Stimulated activated CD4-positive, alpha-beta T cell treated with anti-CD3 and anti-CD28 coated beads, Interleukin-4, amount 100 ng/mL, for 4 hours (primary cell): ENCODE measurements around the gene GPC5.

ENCODE experiments used
- DNase-seq, 2 experiments: peaks; one replicate each; pipeline ENCODE4 v3.0.0-alpha.2; 2020

GPC5 gene

DNA sequence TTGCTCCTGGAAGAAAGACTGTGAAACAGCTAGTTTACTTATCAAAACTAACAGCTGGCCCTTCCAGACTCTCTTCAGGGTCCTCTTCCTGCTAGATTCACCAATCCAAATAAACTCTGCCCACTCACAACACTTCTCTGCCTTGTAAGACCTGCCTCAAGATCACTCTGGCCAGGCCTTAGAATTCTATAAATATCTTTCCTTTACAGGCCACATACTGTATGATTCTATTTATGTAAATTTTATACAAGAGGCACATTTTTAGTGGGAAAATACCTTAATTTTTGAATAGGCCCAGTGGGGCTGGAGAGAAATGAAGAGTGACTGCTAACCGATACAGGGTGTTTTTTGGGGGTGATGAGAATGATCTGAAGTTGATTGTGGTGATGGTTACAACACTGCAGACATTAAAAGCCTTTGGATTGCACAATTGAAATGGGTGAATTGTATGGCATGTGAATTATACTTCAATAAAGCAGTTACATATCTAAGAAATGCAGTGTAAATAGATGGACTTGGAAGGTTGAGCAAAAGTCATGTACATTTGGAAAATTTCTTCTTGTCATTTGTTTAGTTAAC is 141.8 kb downstream of the GPC5 start:
- DNase-seq: no peak

DNA sequence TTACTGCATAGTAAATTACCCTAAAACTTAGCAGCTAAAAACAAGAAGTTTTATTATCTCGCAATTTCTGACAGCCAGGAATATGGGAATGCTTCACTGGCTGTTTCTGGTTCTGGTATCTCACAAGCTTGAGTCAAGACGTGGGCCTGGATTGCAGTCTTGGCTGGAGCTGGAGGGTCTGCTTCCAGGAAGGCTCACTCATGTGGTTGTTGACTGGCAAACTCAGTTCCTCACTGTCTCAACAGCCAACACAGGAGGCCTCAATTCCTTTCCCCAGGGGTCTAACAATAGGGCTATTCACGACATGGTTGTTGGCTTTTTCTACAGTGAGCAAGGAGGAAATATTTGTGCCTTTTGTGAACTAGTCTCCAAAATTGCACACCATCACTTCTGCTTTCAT is 146.3 kb downstream of the GPC5 start:
- no peak for DNase-seq

DNA sequence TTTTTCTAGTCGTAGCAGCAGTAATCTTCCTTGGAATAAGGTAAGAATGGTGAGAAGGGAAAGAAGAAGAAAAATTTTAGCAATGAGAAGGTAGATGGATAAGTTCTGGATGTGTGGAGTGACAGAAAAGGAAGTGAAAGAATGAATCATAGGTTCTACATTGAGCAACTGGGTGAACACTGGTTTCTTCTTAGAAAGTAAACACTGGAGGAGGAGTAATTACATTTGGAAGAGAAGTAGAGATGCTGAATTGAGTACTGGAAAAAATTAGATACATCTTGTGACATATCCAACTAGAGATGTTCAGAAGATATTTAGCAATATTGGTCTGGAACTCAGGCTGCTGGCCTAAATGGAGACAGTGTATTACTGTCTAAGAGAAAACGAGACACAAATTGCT is 148.5 kb downstream of the GPC5 start:
- no peak for DNase-seq

DNA sequence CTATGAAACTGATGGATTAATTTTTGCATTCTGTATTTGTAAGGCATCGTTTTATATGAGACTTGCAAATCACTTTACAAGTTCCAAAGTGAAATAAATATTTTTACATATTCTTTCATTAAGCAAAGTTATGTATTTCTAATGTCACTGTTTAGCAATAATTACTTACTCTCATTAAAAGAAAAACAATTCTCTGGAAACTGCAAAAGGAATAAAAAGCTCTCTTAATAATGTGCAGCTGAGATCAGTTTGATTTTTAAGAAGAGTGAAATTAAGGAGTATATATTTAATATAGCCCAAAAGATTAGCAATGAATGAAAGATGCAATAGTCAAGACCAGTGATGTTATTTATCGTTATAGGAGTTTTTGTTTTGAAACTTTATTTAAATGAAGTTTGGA is 155.2 kb downstream of the GPC5 start:
- DNase-seq: no peak

DNA sequence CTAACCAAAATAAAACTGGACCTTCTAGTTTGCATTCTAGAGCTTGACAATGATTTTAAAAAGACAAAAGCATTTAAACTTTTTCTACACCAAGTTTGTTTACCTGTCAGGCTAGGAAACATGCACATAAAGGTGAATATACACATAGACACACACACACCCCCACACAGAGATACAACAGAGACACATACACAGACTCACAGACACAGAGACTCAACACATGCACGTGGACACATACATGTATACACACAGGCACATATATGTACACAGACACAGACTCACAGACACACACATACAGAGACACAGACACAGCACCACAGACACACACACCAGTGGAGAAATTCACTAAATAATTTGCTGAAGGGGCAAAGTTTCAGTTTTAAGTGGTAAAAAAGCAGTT is 155.7 kb downstream of the GPC5 start:
- no peak for DNase-seq

DNA sequence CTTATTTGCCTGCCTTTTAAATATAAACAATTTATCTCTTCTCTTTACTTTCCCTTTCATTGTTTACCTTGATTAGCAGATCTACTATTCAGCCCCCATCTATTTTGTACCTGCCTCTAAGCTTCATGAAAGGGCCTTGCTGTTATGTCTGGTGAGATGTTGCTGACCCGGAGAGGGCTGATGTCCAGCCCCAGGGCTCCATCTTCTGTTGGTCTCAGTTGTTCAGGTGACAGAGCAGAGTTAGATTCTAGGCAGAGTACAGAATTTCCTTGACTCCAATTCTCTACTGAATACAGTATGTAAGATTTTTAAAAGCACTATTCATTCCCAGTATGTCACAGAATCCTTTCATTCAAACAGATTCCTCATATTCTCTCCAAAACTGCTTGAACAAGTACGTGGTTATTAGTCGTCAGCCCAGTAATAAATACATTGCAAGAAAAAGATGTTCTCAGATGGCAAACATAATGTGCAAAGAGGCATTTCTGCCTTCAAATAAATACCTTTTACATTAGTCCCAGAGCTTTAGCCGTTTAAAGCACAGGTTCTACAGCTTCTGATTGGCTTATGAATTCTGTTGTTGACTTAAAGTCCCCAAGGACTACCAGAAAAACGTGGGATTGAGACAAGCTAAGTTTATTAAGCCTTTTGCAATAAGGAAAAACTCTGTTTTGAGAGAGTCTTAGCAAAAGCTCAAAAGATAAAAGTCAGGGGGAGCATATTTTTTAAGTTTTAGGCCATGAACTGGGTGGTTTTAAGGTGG is 159.1 kb downstream of the GPC5 start:
- no peak for DNase-seq

DNA sequence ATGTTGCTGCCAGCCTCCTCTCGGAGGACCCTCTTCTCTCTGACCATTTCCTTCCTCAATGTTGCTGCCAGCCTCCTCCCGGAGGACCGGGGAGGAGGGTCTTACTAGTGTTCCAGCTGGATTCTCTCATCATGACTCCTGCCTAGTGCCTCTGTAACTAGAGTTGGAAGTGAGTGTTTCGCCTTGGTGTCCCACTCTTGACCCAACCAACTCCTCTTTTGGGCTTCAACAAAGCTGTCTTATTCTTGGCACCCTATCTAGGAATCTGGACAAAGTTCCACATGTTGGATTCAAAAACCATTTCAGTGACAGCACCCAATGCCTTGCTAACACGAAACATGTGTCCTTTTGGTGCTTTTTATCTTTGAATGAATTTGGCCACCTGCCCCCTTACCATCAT is 165.4 kb downstream of the GPC5 start:
- DNase-seq: no peak

DNA sequence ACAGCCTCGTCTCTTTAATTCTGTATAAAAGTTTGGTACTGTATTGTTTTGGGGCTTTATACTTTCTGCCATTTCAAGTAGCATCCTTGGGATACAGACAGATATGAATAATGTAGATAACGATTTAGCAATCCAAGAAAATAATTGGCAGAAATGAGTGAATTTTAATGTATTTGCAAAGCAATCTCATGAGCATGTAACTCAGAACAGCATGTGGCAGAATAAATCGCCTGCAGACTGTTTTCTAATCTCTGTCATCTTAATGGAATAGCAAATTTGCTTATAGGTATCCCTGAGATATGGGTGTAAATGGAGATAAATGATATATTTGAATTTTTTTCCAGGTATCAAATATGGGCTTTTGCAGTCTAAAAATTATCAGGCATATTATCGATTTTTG is 166.0 kb downstream of the GPC5 start:
- DNase-seq: no peak

DNA sequence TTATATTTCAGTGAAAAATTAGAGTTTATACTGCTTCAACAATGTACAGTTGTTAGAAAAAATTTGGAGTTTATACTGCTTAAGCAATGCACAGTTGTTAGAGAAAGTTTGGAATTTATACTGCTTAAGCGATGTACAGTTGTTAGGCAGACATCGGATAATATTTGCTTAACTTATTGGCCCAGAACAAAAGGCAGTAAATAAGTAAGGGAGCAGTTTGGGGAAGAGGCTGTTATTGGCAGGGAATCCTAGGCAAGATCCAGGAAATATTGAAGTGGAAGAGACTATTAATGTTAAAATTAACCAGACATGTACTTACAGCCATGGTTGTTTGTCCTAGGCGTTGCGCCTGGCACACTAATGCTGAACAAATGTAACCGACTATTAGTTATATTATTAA is 166.9 kb downstream of the GPC5 start:
- no peak for DNase-seq

DNA sequence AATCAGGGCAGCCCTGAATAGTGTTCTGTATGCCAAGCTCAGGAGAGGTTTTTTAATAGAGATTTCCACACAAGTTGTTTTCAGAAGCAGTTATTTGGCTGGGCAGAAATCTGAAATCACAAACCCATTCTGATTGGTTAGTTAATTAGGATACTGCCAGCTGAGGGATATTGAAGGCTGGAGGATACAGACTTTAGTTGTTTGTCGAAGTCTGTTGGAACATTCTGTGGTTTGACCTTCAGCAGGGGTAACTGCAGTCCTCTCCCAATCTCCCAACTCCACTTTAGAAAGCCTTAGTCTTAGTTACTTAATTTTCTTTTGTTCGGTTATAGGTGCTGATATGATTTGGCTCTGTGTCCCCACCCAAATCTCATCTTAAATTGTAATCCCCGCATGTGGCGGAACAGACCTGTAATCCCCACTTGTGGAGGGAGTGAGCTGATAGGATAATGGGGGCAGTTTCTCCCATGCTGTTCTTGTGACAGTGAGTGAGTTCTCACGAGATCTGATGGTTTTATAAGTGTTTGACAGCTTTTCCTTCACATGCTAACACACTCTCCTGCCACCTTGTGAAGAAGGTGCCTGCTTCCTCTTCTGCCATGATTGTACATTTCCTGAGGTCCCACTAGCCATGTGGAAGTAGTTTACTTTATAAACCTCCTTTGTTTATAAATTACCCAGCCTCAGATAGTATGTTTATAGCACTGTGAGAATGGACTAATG is 169.2 kb downstream of the GPC5 start:
- no peak for DNase-seq

DNA sequence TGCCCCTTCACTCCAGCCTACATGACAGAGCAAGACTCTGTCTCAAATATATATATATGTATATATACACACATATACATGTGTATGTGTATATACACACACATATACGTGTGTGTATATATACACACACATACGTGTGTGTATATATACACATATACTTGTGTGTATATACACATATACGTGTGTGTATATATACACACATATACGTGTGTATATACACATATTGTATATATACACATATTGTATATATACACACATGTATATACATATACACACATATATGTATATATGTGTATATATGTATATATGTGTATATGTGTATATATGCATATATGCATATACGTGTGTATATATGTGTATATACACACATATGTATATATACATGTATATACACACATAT is 173.3 kb downstream of the GPC5 start:
- no peak for DNase-seq

DNA sequence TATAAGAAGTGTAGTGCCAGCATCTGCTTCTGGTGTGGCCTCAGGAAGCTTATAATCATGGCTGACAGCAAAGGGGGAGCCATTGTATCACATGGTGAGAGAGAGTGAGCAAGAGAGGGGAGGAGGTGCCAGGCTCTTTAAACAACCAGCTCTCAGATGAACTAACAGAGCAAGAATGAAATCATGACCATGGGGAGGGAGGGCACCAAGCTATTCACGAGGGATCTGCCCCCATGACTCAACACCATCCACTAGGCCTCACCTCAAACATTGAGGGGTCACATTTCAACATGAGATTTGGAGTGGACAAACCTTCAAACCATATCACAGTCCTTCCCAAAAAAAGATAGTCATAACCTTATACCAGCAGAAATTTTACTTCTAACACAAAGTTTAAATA is 174.0 kb downstream of the GPC5 start:
- no peak for DNase-seq

DNA sequence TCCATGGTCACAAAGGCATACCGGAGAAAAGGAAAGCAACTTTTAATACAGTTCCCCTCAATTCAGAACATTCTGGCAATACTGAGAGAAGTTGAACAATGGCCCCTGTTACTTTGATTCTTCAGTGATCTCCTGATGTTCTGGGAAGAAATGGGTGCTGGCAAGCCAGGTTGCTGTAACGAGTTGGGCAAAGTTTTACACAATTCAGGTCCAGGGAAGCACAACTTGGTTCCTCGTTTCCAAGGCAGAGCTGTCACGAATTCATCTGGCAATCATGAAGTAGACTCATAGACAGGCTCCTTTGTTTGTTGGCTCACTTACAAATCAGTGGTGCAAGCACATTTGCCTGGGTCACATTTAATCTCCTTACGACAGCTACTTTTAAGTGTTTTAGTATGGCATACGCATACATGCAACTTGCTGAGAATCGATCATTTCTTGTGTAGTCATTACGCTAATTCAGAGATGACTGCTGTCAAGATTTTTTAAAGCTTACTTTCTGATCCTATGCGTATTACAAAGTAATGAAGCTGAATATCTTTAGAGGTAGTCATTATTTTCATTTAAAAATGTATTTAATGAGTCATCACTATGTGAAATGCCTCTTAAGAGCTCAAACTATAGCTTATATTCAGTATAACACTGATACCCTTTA is 174.7 kb downstream of the GPC5 start:
- no peak for DNase-seq

DNA sequence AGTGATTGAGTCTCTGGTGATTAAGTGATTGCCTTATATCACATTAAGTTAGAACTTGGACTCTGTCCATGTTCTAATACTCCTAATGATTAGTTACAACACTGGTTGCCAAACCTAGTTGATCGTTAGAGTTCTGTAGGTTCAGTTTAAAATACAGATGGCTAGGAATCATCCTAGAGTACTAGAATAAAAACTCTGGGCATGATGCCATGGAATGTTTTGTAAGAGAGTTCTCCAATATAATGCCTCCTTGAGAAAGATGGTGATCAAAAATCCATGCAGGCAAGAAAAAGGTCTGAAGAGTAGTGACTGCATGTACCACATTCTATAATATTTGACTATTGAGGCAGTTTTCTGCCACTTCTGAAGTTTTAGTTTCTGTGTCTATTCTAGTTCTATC is 176.3 kb downstream of the GPC5 start:
- no peak for DNase-seq

DNA sequence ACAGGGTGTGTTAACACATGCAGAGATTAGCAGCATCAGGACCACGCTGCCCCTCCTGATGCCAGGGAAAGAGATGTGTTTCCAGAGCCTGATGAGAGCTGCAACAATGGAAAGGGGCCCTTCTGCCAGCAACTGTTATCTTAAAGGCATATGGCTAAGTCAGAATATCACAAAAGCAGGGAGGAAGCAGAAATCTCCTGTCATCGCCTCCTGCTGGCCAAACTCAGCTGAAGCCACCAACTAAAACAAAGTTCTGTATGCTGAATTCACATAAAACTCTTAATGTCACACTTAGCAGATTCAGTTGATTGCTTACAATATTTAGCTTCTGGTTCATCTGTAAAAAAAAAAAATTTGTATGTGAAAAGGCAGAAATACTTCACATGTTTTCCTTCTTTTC is 178.2 kb downstream of the GPC5 start:
- DNase-seq: no peak

DNA sequence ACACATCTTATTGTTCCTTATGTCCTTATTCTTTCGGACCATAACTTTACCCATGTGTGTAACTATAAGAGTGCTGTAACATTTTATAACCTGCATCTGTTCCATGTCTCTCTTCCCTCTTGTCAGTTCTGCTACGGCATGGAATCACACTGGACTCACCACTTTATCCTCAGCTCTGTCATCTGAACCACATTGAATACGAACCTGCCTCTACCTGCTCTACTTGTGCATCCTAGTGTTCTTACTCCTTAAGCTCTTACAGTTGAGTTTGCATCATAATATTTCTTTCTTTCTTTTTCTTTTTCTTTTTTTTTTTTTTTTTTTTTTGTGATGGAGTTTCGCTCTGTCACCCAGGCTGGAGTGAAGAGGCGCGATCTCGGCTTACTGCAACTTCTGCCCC is 180.9 kb downstream of the GPC5 start:
- DNase-seq: no peak

DNA sequence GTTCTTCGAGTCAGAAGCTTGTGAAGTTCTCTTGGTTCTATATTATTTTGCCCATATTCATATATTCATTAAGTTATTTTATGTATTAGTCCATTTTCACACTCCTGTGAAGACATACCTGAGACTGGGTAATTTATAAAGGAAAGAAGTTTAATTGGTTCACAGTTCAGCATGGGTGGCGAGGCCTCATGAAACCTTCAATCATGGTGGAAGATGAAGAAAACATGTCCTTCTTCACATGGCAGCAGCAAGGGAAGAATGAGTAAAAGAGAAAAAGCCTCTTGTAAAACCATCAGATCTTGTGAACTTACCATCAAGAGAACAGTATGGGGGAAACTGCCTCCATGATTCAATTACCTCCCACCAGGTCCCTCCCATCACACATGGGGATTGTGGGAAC is 182.3 kb downstream of the GPC5 start:
- no peak for DNase-seq

DNA sequence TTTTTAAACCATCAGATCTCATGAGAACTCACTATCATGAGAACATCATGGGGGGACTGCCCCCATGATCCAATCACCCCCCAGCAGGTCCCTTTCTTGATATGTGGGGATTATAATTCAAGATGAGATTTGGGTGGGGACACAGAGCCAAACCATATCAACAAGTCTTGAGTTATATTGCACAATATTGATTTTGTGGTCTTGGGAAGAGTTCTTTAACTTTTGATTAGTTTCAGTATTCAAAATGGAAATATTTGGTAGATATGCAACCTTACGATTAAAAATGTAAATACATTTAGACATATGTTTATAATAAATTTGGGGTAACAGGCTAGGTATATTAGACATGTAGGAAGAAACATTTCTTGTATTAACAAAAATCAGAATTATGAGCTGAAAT is 188.2 kb downstream of the GPC5 start:
- no peak for DNase-seq

DNA sequence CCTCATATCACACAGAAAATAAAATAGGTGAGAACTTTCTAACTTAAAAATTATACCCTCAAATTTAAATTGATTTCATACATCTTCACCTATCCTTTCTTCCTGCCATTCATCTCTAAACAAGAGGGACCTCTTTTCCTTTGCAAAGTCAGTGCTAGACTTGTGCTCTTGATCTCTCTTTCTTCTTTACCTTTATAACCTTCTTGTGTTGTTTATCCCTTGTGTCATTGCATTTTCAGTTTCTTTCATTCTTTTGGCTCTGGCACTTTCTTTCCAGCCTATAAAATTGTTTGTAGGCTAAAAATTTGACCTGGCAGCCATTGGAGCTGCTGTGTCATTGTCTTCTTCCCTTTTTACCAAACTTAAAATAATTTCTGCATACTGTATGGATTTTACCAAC is 190.1 kb downstream of the GPC5 start:
- no peak for DNase-seq

DNA sequence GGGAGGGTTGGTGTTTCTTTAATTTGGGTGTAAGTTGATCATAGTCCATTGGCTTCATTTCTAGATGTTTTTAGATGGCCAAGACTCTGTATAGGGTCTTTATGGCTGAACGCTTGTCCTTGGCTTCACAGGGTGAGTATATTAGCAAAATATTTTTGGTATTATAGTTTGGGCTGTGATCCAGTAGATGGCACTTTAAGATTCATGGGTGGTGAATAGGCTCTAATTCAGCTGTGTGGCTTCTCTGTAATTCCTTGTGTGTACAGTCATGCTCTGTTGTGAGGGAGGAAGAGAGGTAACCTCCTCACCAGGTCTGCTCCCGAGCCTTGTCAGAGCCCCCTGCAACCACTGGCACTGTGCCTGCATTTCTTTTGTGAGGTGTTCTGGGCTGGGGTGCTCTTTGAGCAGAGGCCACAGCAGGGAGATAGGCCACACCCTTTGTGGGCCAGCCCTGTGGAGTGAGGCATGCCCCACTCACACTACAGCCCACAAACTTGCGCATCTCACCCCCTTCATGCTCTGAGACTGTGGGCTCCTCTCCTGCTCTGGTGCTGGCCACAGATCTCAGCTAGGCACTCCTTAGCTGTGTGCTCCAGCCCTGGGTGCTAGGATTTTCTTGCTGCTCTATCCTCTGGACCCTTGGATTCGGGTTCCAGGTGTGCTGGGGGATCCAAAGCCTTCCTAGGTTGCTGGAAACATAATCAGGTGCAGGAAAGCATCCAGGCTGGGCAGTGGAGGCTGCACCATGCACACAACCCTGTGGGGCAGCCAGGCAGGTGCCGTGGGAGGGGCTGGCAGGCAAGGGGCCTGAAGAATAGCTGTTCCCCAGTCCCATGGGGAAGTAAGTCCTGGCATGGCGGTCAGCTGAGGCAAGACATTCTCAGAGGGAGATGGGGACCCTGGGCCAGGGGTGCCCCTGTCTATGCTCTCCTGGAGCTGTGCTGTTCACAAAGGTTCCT is 193.9 kb downstream of the GPC5 start:
- DNase-seq: no peak

DNA sequence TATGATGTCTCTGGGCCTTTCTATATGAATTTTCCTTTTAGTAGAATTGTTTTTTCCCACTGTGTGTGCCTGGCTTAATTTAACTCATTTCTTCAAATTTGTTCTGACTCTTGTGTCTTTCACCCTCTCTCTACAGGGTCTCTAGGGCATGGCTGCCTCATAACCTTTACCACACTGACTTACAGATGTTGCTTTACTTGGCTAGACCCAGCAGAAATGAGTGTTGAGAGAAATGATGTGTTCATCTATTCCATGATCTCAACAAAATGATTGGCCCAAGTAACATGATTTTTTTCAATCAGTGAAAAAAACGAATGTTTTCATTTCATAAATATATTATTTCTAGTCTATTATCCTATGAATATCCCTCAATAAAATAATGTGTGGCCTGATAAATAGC is 195.0 kb downstream of the GPC5 start:
- DNase-seq: no peak

DNA sequence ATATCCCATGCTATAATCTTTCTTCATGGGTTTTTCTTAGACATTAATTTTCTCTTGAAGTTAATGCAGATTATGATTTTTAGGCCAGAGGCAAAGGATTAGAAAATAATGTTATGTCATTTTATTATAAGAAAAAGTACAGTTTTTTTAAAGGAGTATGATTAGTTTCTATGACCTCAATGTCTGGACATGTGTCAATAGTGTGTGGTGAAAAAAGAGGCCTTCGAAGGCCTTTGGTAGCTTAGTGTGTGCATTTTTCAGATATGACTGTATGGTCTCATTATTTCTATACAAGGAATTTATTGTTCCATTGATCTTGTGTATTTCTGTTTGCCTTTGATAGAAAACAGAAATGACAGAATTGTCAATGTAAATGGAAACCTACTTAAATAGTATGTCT is 195.6 kb downstream of the GPC5 start:
- DNase-seq: no peak

DNA sequence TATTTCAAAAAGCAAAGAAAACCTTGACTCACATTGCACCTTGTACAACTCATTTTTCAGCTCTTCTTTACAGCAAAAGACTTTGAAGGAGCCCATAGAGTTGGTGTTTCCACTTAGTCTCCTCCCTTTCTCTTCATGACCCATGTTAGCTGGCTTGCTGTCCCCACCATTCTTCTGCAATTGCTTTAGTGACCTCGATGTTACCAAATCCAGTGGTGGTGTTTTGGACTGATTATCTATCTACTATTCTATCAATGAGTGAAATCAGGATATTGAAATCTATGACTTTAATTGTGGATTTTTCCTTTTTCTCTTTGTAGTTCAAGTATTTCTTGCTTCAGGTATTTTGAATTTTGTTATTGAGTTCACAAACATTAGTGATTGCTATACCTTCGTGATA is 197.3 kb downstream of the GPC5 start:
- no peak for DNase-seq
